Chondrocyte (in vitro differentiated cells): ENCODE measurements around the gene FAM50B. TPM values are rescaled to one million over a fixed set of nuclear protein-coding genes. Genes with fewer than 3 reads are reported as not detected.

Experiments used
- DNase-seq: peaks from one replicate; pipeline ENCODE4 v3.0.0; 2021; ENCODE audit warnings: mixed read lengths, low spot score
- H3K27ac Mint-ChIP-seq: one replicate; pipeline ENCODE4 v1.8.0; 2021; ENCODE audit warnings: mild to moderate bottlenecking, moderate library complexity, mixed read lengths; ENCODE audit not compliant: unreplicated experiment
- H3K27me3 Mint-ChIP-seq: 2 replicates; pipeline ENCODE4 v1.8.0; 2021; ENCODE audit warnings: low read depth, mixed read lengths
- H3K36me3 Mint-ChIP-seq: 2 replicates; pipeline ENCODE4 v1.8.0; 2021; ENCODE audit warnings: low read depth, mixed read lengths
- H3K4me1 Mint-ChIP-seq: 2 replicates; pipeline ENCODE4 v1.8.0; 2021; ENCODE audit warnings: low read depth, mild to moderate bottlenecking, mixed read lengths
- H3K4me3 Mint-ChIP-seq: one replicate; pipeline ENCODE4 v1.8.0; 2021; ENCODE audit warnings: mild to moderate bottlenecking, moderate library complexity, mixed read lengths; ENCODE audit not compliant: unreplicated experiment
- H3K9me3 Mint-ChIP-seq: 2 replicates; pipeline ENCODE4 v1.8.0; 2021; ENCODE audit warnings: low read depth, mixed read lengths
- total RNA-seq: library from RNA; stranded (reverse); gene quantifications from 3 replicates; pipeline ENCODE4 v1.2.1, GENCODE V29; 2021
- TF ChIP-seq, protein P1 (sequence below): fragments of 200-600 bp; sonication (generic); IDR thresholded peaks from 2 replicates; pipeline ENCODE4 v1.5.0; 2021; ENCODE audit warnings: antibody characterized with exemption, mild to moderate bottlenecking, moderate library complexity

The FAM50B gene
- total RNA-seq, 1 donor from 2014 or later: 1.8 TPM

DNA sequence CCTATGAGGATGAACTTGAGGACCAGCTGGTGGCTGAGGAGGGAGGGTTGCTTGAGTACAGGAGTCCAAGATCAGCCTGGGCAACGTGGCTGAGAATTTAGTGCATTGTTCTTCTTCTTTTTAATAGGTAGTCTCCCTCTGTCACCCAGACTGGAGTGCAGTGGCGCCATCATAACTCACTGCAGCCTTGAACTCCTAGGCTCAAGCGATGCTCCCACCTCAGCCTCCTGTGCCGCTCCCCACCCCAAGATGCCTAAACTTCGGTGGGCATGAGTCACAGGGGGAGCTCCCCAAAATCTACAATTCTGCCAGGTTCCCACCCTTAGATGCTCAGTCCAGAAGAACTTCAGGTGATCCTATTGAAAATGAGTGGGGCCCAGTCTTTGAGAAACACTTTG lies 21.4 kb downstream of the FAM50B start:
- H3K27me3 Mint-ChIP-seq: no peaks in the 10 kb centered on the region
- no peak for DNase-seq
- peaks cover 50% of the 10 kb centered on the region for H3K4me1 Mint-ChIP-seq
- H3K36me3 Mint-ChIP-seq: no peaks in the 10 kb centered on the region
- no peak overlapping the region for H3K4me3 Mint-ChIP-seq
- no peaks in the 10 kb centered on the region for H3K9me3 Mint-ChIP-seq
- H3K27ac Mint-ChIP-seq: no peak overlapping the region
- TF ChIP-seq, protein P1, sequence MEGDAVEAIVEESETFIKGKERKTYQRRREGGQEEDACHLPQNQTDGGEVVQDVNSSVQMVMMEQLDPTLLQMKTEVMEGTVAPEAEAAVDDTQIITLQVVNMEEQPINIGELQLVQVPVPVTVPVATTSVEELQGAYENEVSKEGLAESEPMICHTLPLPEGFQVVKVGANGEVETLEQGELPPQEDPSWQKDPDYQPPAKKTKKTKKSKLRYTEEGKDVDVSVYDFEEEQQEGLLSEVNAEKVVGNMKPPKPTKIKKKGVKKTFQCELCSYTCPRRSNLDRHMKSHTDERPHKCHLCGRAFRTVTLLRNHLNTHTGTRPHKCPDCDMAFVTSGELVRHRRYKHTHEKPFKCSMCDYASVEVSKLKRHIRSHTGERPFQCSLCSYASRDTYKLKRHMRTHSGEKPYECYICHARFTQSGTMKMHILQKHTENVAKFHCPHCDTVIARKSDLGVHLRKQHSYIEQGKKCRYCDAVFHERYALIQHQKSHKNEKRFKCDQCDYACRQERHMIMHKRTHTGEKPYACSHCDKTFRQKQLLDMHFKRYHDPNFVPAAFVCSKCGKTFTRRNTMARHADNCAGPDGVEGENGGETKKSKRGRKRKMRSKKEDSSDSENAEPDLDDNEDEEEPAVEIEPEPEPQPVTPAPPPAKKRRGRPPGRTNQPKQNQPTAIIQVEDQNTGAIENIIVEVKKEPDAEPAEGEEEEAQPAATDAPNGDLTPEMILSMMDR: no peak

- H3K27ac Mint-ChIP-seq: no peak overlapping the region
- no peaks in the 10 kb centered on the region for H3K36me3 Mint-ChIP-seq
- no peak for DNase-seq
- H3K27me3 Mint-ChIP-seq: no peaks in the 10 kb centered on the region
- H3K4me1 Mint-ChIP-seq: peaks cover 59% of the 10 kb centered on the region
- no peaks in the 10 kb centered on the region for H3K9me3 Mint-ChIP-seq
- TF ChIP-seq, protein P1: no peak
- no peak overlapping the region for H3K4me3 Mint-ChIP-seq
Measured at GRCh38 chr6:3871515-3871914, 22.3 kb downstream of the FAM50B start.

- Mint-ChIP-seq H3K4me3 (no peak overlapping the region), H3K27me3 (no peaks in the 10 kb centered on the region), H3K9me3 (no peaks in the 10 kb centered on the region), H3K27ac (no peak overlapping the region), H3K4me1 (peaks cover 63% of the 10 kb centered on the region), H3K36me3 (no peaks in the 10 kb centered on the region)
- DNase-seq: no peak
- TF ChIP-seq, protein P1: no peak
Measured at GRCh38 chr6:3871939-3872338, 22.8 kb downstream of the FAM50B start.

DNA sequence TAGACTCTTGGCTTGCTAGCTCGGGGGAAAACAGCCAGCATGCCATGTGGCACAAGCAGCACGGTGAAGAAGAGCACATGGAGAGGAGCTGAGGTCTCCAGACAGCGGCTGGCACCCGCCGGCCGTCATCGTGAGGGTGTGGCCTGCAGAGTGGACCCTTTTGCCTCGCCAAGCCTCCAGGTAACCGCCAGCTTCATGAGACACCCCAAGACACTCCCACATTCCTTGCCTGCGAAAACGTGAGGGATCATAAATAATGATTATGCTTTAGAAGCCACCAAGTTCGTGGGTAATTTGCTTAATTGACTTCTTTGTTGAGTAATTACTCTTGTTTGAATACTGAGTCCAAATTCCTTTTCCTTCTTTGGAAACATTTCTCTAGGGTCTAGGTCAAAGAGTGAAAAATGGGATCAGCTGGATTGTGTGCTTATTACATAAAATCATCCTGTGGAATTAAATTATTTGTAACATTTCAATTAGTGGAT lies 23.2 kb downstream of the FAM50B start:
- no peak for DNase-seq
- peaks cover 65% of the 10 kb centered on the region for H3K4me1 Mint-ChIP-seq
- no peak overlapping the region for H3K4me3 Mint-ChIP-seq

GRCh38 chr6:3873051-3873450 lies 23.9 kb downstream of the FAM50B start:
- Mint-ChIP-seq H3K4me3 (no peak overlapping the region), H3K27ac (no peak overlapping the region), H3K27me3 (no peaks in the 10 kb centered on the region), H3K36me3 (no peaks in the 10 kb centered on the region), H3K4me1 (peaks cover 58% of the 10 kb centered on the region), H3K9me3 (no peaks in the 10 kb centered on the region)
- TF ChIP-seq, protein P1: no peak
- DNase-seq: no peak

More for the DNA sequence above, 23.2 kb downstream of the FAM50B start:
- H3K9me3 Mint-ChIP-seq: no peaks in the 10 kb centered on the region
- TF ChIP-seq, protein P1: no peak
- H3K27me3 Mint-ChIP-seq: no peaks in the 10 kb centered on the region
- H3K36me3 Mint-ChIP-seq: no peaks in the 10 kb centered on the region
- H3K27ac Mint-ChIP-seq: no peak overlapping the region
